Endothelial cell of umbilical vein (primary cell): ENCODE results near the gene ZMIZ1. TPM values are rescaled to one million over a fixed set of nuclear protein-coding genes. Genes with fewer than 3 reads are reported as not detected.

ENCODE experiments used
- BruUV-seq: library from RNA; stranded (reverse); fragments of 400-500 nt; replicated peaks from 2 replicates; lab custom pipeline; 2021; lab: Mats Ljungman, UMichigan
- CTCF ChIA-PET: fragments of 300-600, 350-600 bp; sonication (Branson Sonifier 250); formaldehyde crosslinking; loops from one replicate; lab custom pipeline; 2021; ENCODE audit warnings: antibody characterized with exemption, inconsistent platforms; lab: Charles Lee
- POLR2A ChIA-PET: fragments of 300-600, 350-600 bp; sonication (Branson Sonifier 250); formaldehyde crosslinking; loops from one replicate; lab custom pipeline; 2021; ENCODE audit warnings: antibody characterized with exemption, inconsistent platforms; lab: Charles Lee
- DNase-seq: peaks from one replicate; pipeline ENCODE4 v3.0.0-alpha.2; 2011; ENCODE audit warnings: low read depth, low spot score
- FAIRE-seq: peaks from 2 replicates; lab custom pipeline; 2011; peaks lifted over from hg19 to GRCh38; lab: Jason Lieb, UNC
- H2AFZ ChIP-seq: 2 replicates; pipeline ENCODE4 v1.6.0; 2012; ENCODE audit warnings: low read depth, low read length, control low read depth, inconsistent platforms
- H3K27ac ChIP-seq: 2 replicates; pipeline ENCODE4 v1.5.1; 2011; ENCODE audit warnings: low read depth, mild to moderate bottlenecking, control low read depth, low read length, moderate library complexity; ENCODE audit not compliant: insufficient read depth
- H3K27me3 ChIP-seq, 2 experiments: 2 replicates each; pipeline versions ENCODE4 v1.6.0 to v1.6.1; 2011; ENCODE audit warnings: low read length in 2 of 2, mixed read lengths in 1 of 2; ENCODE audit not compliant: control insufficient read depth in 2 of 2, insufficient read depth in 2 of 2
- H3K36me3 ChIP-seq, 2 experiments: 2 replicates in 1 of 2; 3 replicates in 1 of 2; pipeline ENCODE4 v1.5.1; 2011; ENCODE audit warnings: low read length in 2 of 2, mild to moderate bottlenecking in 1 of 2, moderate library complexity in 1 of 2; ENCODE audit not compliant: control insufficient read depth in 2 of 2, insufficient read depth in 2 of 2; ENCODE audit errors: extremely low read depth in 1 of 2
- H3K4me1 ChIP-seq: 3 replicates; pipeline ENCODE4 v1.5.1; 2011; ENCODE audit warnings: mild to moderate bottlenecking, low read length; ENCODE audit not compliant: control insufficient read depth, insufficient read depth; ENCODE audit errors: extremely low read depth
- H3K4me2 ChIP-seq: 2 replicates; pipeline ENCODE4 v1.6.1; 2011; ENCODE audit warnings: low read length, control low read depth, mixed read lengths; ENCODE audit not compliant: insufficient read depth
- H3K4me3 ChIP-seq, 3 experiments: fragments of 200-600 bp in 1 of 3; sonication (generic), shearing (Covaris generic) in 1 of 3; replicated peaks in 1 of 3; 2 replicates each; pipeline ENCODE4 v1.5.1; 2011 to 2016; ENCODE audit warnings: control low read depth in 3 of 3, low read length in 3 of 3, mild to moderate bottlenecking in 2 of 3, inconsistent platforms in 1 of 3, low read depth in 1 of 3, moderate library complexity in 1 of 3; ENCODE audit not compliant: insufficient read depth in 1 of 3
- H3K79me2 ChIP-seq: 2 replicates; pipeline ENCODE4 v1.6.0; 2012; ENCODE audit warnings: low read length, inconsistent platforms; ENCODE audit not compliant: control insufficient read depth, insufficient read depth
- H3K9ac ChIP-seq: replicated peaks from 2 replicates; pipeline ENCODE3; 2011; ENCODE audit warnings: low read length, control low read depth; ENCODE audit not compliant: insufficient read depth; ENCODE audit errors: extremely low read depth
- H3K9me1 ChIP-seq: replicated peaks from 3 replicates; pipeline ENCODE4 v1.6.0; 2011; ENCODE audit warnings: mild to moderate bottlenecking, low read length; ENCODE audit not compliant: control insufficient read depth, insufficient read depth; ENCODE audit errors: extremely low read depth
- H3K9me3 ChIP-seq: replicated peaks from 2 replicates; pipeline ENCODE4 v1.5.1; 2012; ENCODE audit warnings: low read length, inconsistent platforms; ENCODE audit not compliant: control insufficient read depth, insufficient read depth
- H4K20me1 ChIP-seq: replicated peaks from 2 replicates; pipeline ENCODE3; 2011; ENCODE audit warnings: mild to moderate bottlenecking, low read length; ENCODE audit not compliant: control insufficient read depth, insufficient read depth; ENCODE audit errors: extremely low read depth
- CTCF ChIP-seq, 2 donors: IDR thresholded peaks; 1 replicate in 1 of 2; 2 replicates in 1 of 2; pipeline ENCODE4 v1.5.1; 2011; ENCODE audit warnings: low read length in 2 of 2, mild to moderate bottlenecking in 2 of 2, moderate library complexity in 2 of 2, control low read depth in 1 of 2, inconsistent platforms in 1 of 2, low read depth in 1 of 2; ENCODE audit not compliant: insufficient read depth in 1 of 2; ENCODE audit errors: extremely low read depth in 1 of 2
- EZH2 ChIP-seq: IDR thresholded peaks from 2 replicates; pipeline ENCODE4 v1.6.1; 2012; ENCODE audit warnings: borderline replicate concordance, low read depth, mild to moderate bottlenecking, moderate library complexity, low read length, inconsistent platforms; ENCODE audit not compliant: severe bottlenecking
- FOS ChIP-seq: IDR thresholded peaks from 2 replicates; pipeline ENCODE4 v1.6.1; 2011; ENCODE audit warnings: mild to moderate bottlenecking, low read length, moderate library complexity, borderline replicate concordance; ENCODE audit not compliant: insufficient read depth
- GATA2 ChIP-seq: IDR thresholded peaks from 2 replicates; pipeline ENCODE4 v1.7.0; 2011; ENCODE audit warnings: low read depth, mild to moderate bottlenecking, moderate library complexity, mixed read lengths, low read length; ENCODE audit not compliant: insufficient read length, insufficient read depth
- JUN ChIP-seq: IDR thresholded peaks from 2 replicates; pipeline ENCODE4 v1.6.1; 2011; ENCODE audit warnings: borderline replicate concordance, low read depth; ENCODE audit not compliant: insufficient read length, insufficient read depth
- MAX ChIP-seq: IDR thresholded peaks from 2 replicates; pipeline ENCODE4 v1.6.1; 2011; ENCODE audit not compliant: insufficient read depth, insufficient read length
- MYC ChIP-seq: IDR thresholded peaks from one replicate; pipeline ENCODE4 v1.6.1; 2011; ENCODE audit warnings: mild to moderate bottlenecking, low read depth, low read length
- POLR2A ChIP-seq: IDR thresholded peaks from 2 replicates; pipeline ENCODE4 v1.6.1; 2012; ENCODE audit warnings: low read depth, mild to moderate bottlenecking, control low read depth, low read length
- POLR2AphosphoS5 ChIP-seq: IDR thresholded peaks from 2 replicates; pipeline ENCODE4 v1.6.1; 2012; ENCODE audit warnings: low read depth, mild to moderate bottlenecking, control low read depth, low read length, moderate library complexity; ENCODE audit not compliant: insufficient read depth
- dilution Hi-C: fragments of 300-500 bp; cut with MboI; formaldehyde crosslinking; loops from one replicate; pipeline ENCODE4 v1.15.0; 2019; ENCODE audit warnings: low sequenced_read_pairs; ENCODE audit not compliant: extremely low pct_ligation_motif_present
- intact Hi-C: fragments of 100-400 bp; cut with micrococcal nuclease; formaldehyde crosslinking; loops from one replicate; pipeline ENCODE4 v1.10.0; 2022
- polyA plus RNA-seq, 4 experiments: library from polyadenylated mRNA; depleted of rRNA in 3 of 4; stranded (reverse) in 3 of 4; unstranded in 1 of 4; fragments of >200 nt; gene quantifications; 2 replicates each; pipeline versions ENCODE4 v1.2.1 to v1.2.3, GENCODE V29; 2011 to 2012; ENCODE audit warnings: missing spikeins in 1 of 4
- total RNA-seq: library from RNA; stranded (reverse); gene quantifications from 2 replicates; pipeline ENCODE4 v1.2.3, GENCODE V29; 2021

ZMIZ1 gene
- total and polyA plus RNA-seq, 2 donors (not counting 3 experiments of a cell fraction or from before 2014, with no cell fraction given), result 12.5 to 46.7 TPM

- H4K20me1 ChIP-seq, result no peaks in the 10 kb centered on the region
- FAIRE-seq, result no peak
- H3K27ac ChIP-seq, result no peak overlapping the region
- intact Hi-C loops (no loop called here), dilution Hi-C loops (no loop called here)
- H3K4me3 ChIP-seq, result no peak overlapping the region
- H3K27me3 ChIP-seq, result no peaks in the 10 kb centered on the region
- H3K4me2 ChIP-seq, result no peak overlapping the region
- TF ChIP-seq POLR2A, result no peak
- no peak for TF ChIP-seq POLR2AphosphoS5
- no peak for TF ChIP-seq GATA2
- TF ChIP-seq FOS, result no peak
- no peak for TF ChIP-seq JUN
- no peak for TF ChIP-seq CTCF (IDR thresholded peaks at IDR 0.05; ENCODE audit: extremely low read depth in 1 of 2, insufficient read depth in 1 of 2, low read depth in 1 of 2, low read length in 2 of 2)
- no peak for TF ChIP-seq MAX
- no peak for TF ChIP-seq MYC
- no peak for TF ChIP-seq EZH2
- no peak overlapping the region for H3K9ac ChIP-seq
- no peaks in the 10 kb centered on the region for H3K79me2 ChIP-seq
- peaks cover 3 to 28% of the 10 kb centered on the region in 2 experiments for H3K36me3 ChIP-seq
- BruUV-seq, result no TSS peak
- no peaks in the 10 kb centered on the region for H3K9me1 ChIP-seq
- ChIA-PET CTCF (no interaction called here), POLR2A (no interaction called here)
- H2AFZ ChIP-seq, result no peak overlapping the region
- H3K4me1 ChIP-seq, result no peaks in the 10 kb centered on the region
- no peak for DNase-seq
- H3K9me3 ChIP-seq, result no peaks in the 10 kb centered on the region
Observed at GRCh38 chr10:79355420-79356017, 286.8 kb downstream of the ZMIZ1 start.
